SJCRH30 (cell line): ENCODE results near the gene ZSWIM5. TPM values are rescaled to one million over a fixed set of nuclear protein-coding genes. Genes with fewer than 3 reads are reported as not detected.
"Not testable (repeated sequence)": the region's sequence is repeated elsewhere in the genome, so short reads cannot be mapped to it uniquely, and the experiment has no call there.

Experiments
- DNase-seq, 2 experiments: peaks; one replicate each; pipeline ENCODE4 v3.0.0-alpha.2; 2015 to 2020
- H3K27ac ChIP-seq: fragments of 250-450 bp; sonication (Bioruptor Pico); 2 replicates; pipeline ENCODE4 v1.5.1; 2020; ENCODE audit warnings: mild to moderate bottlenecking, moderate library complexity
- H3K27me3 ChIP-seq: fragments of 250-450 bp; sonication (Bioruptor Pico); 2 replicates; pipeline ENCODE4 v1.5.1; 2020; ENCODE audit warnings: mild to moderate bottlenecking, moderate library complexity
- H3K36me3 ChIP-seq: fragments of 250-450 bp; sonication (Bioruptor Pico); 2 replicates; pipeline ENCODE4 v1.5.1; 2020; ENCODE audit warnings: mild to moderate bottlenecking, moderate library complexity
- H3K4me1 ChIP-seq: fragments of 250-450 bp; sonication (Bioruptor Pico); 2 replicates; pipeline ENCODE4 v1.5.1; 2020; ENCODE audit warnings: mild to moderate bottlenecking, moderate library complexity
- H3K4me3 ChIP-seq: fragments of 250-450 bp; sonication (Bioruptor Pico); 2 replicates; pipeline ENCODE4 v1.5.1; 2020; ENCODE audit warnings: mild to moderate bottlenecking, moderate library complexity
- H3K9me3 ChIP-seq: fragments of 250-450 bp; sonication (Bioruptor Pico); replicated peaks from 2 replicates; pipeline ENCODE4 v1.5.1; 2020; ENCODE audit warnings: mild to moderate bottlenecking, moderate library complexity
- total RNA-seq: library from RNA; depleted of rRNA; stranded (reverse); fragments of >200 nt; shearing (Covaris generic); gene quantifications from 2 replicates; pipeline ENCODE4 v1.2.3, GENCODE V29; 2014

ZSWIM5 gene
- total RNA-seq, 1 experiment from 2014 or later, result 0.18 TPM

- DNase-seq, result no peak
- H3K4me3 ChIP-seq, result no peak overlapping the region
- peaks cover 16% of the 10 kb centered on the region for H3K36me3 ChIP-seq
- no peak overlapping the region for H3K27ac ChIP-seq
- H3K9me3 ChIP-seq, result no peaks in the 10 kb centered on the region
- H3K4me1 ChIP-seq, result no peaks in the 10 kb centered on the region
- no peaks in the 10 kb centered on the region for H3K27me3 ChIP-seq
Measured at GRCh38 chr1:45008516-45008915, 197.9 kb downstream of the ZSWIM5 start.

GRCh38 chr1:45008076-45008475 is 198.3 kb downstream of the ZSWIM5 start:
- peaks cover 16% of the 10 kb centered on the region for H3K36me3 ChIP-seq
- no peak for DNase-seq

GRCh38 chr1:45007311-45007710 is 199.1 kb downstream of the ZSWIM5 start:
- H3K4me3 ChIP-seq, result no peak overlapping the region
- peaks cover 22% of the 10 kb centered on the region for H3K36me3 ChIP-seq
- H3K9me3 ChIP-seq, result no peaks in the 10 kb centered on the region
- no peak overlapping the region for H3K27ac ChIP-seq
- DNase-seq, result no peak
- no peaks in the 10 kb centered on the region for H3K4me1 ChIP-seq
- H3K27me3 ChIP-seq, result no peaks in the 10 kb centered on the region

More at GRCh38 chr1:45008076-45008475, 198.3 kb downstream of the ZSWIM5 start:
- Histone ChIP-seq H3K27ac (no peak overlapping the region), H3K27me3 (no peaks in the 10 kb centered on the region), H3K4me3 (no peak overlapping the region), H3K4me1 (no peaks in the 10 kb centered on the region), H3K9me3 (no peaks in the 10 kb centered on the region)

- Histone ChIP-seq H3K36me3 (peaks cover 28% of the 10 kb centered on the region), H3K9me3 (no peaks in the 10 kb centered on the region), H3K27me3 (no peaks in the 10 kb centered on the region)
Measured at GRCh38 chr1:45005761-45006160, 200.6 kb downstream of the ZSWIM5 start.

GRCh38 chr1:45004281-45004920 is 202.0 kb downstream of the ZSWIM5 start:
- H3K27ac ChIP-seq, result no peak overlapping the region
- no peak for DNase-seq
- peaks cover 28% of the 10 kb centered on the region for H3K36me3 ChIP-seq
- no peak overlapping the region for H3K4me3 ChIP-seq
- H3K27me3 ChIP-seq, result no peaks in the 10 kb centered on the region
- H3K9me3 ChIP-seq, result no peaks in the 10 kb centered on the region
- no peaks in the 10 kb centered on the region for H3K4me1 ChIP-seq

More at GRCh38 chr1:45005761-45006160, 200.6 kb downstream of the ZSWIM5 start:
- Histone ChIP-seq H3K4me1 (no peaks in the 10 kb centered on the region), H3K27ac (no peak overlapping the region), H3K4me3 (no peak overlapping the region)
- no peak for DNase-seq

- no peak overlapping the region for H3K27ac ChIP-seq
- no peak overlapping the region for H3K4me3 ChIP-seq
- no peak for DNase-seq
- peaks cover 28% of the 10 kb centered on the region for H3K36me3 ChIP-seq
- no peaks in the 10 kb centered on the region for H3K9me3 ChIP-seq
- no peaks in the 10 kb centered on the region for H3K27me3 ChIP-seq
- H3K4me1 ChIP-seq, result no peaks in the 10 kb centered on the region
Measured at GRCh38 chr1:45003741-45004140, 202.7 kb downstream of the ZSWIM5 start.

- Histone ChIP-seq H3K27ac (no peak overlapping the region), H3K4me1 (no peaks in the 10 kb centered on the region), H3K9me3 (no peaks in the 10 kb centered on the region), H3K27me3 (no peaks in the 10 kb centered on the region), H3K4me3 (no peak overlapping the region), H3K36me3 (peaks cover 28% of the 10 kb centered on the region)
- no peak for DNase-seq
Measured at GRCh38 chr1:45002650-45003645, 203.5 kb downstream of the ZSWIM5 start.

GRCh38 chr1:45001576-45001975 is 204.8 kb downstream of the ZSWIM5 start:
- DNase-seq, H3K4me3 ChIP-seq, H3K27me3 ChIP-seq, H3K4me1 ChIP-seq, H3K27ac ChIP-seq, H3K9me3 ChIP-seq: not testable (repeated sequence)
- peaks cover 22% of the 10 kb centered on the region for H3K36me3 ChIP-seq

GRCh38 chr1:45001011-45001481 is 205.4 kb downstream of the ZSWIM5 start:
- Histone ChIP-seq H3K27me3 (no peaks in the 10 kb centered on the region), H3K36me3 (peaks cover 19% of the 10 kb centered on the region), H3K4me1 (no peaks in the 10 kb centered on the region), H3K27ac (no peak overlapping the region), H3K4me3 (no peak overlapping the region), H3K9me3 (no peaks in the 10 kb centered on the region)
- DNase-seq, result no peak

GRCh38 chr1:44999232-44999631 is 207.2 kb downstream of the ZSWIM5 start:
- Histone ChIP-seq H3K36me3 (peaks cover 12% of the 10 kb centered on the region), H3K27me3 (no peaks in the 10 kb centered on the region), H3K9me3 (no peaks in the 10 kb centered on the region), H3K27ac (no peak overlapping the region), H3K4me3 (no peak overlapping the region), H3K4me1 (no peaks in the 10 kb centered on the region)
- DNase-seq, result no peak

GRCh38 chr1:44995467-44996238 is 210.8 kb downstream of the ZSWIM5 start:
- H3K36me3 ChIP-seq, result no peaks in the 10 kb centered on the region
- no peaks in the 10 kb centered on the region for H3K27me3 ChIP-seq
- no peaks in the 10 kb centered on the region for H3K9me3 ChIP-seq
- DNase-seq, result no peak
- H3K4me3 ChIP-seq, result no peak overlapping the region
- no peaks in the 10 kb centered on the region for H3K4me1 ChIP-seq
- H3K27ac ChIP-seq, result no peak overlapping the region

GRCh38 chr1:44994309-44994898 is 212.0 kb downstream of the ZSWIM5 start:
- Histone ChIP-seq H3K4me1 (no peaks in the 10 kb centered on the region), H3K27me3 (no peaks in the 10 kb centered on the region), H3K27ac (no peak overlapping the region), H3K36me3 (no peaks in the 10 kb centered on the region), H3K4me3 (no peak overlapping the region), H3K9me3 (no peaks in the 10 kb centered on the region)
- no peak for DNase-seq

GRCh38 chr1:44988531-44989156 is 217.8 kb downstream of the ZSWIM5 start:
- Histone ChIP-seq H3K9me3 (no peaks in the 10 kb centered on the region), H3K27ac (no peak overlapping the region), H3K4me1 (0 out of 2 replicates have a peak, but pooled peaks cover 4% of the 10 kb centered on the region), H3K36me3 (no peaks in the 10 kb centered on the region), H3K4me3 (no peak overlapping the region), H3K27me3 (no peaks in the 10 kb centered on the region)
- DNase-seq, result no peak
